ENCODE measurements around the gene PKIB.

GRCh38 chr6:122604676-122605075 is 5.5 kb upstream of the PKIB start:
- TF ChIP-seq, protein P1, sequence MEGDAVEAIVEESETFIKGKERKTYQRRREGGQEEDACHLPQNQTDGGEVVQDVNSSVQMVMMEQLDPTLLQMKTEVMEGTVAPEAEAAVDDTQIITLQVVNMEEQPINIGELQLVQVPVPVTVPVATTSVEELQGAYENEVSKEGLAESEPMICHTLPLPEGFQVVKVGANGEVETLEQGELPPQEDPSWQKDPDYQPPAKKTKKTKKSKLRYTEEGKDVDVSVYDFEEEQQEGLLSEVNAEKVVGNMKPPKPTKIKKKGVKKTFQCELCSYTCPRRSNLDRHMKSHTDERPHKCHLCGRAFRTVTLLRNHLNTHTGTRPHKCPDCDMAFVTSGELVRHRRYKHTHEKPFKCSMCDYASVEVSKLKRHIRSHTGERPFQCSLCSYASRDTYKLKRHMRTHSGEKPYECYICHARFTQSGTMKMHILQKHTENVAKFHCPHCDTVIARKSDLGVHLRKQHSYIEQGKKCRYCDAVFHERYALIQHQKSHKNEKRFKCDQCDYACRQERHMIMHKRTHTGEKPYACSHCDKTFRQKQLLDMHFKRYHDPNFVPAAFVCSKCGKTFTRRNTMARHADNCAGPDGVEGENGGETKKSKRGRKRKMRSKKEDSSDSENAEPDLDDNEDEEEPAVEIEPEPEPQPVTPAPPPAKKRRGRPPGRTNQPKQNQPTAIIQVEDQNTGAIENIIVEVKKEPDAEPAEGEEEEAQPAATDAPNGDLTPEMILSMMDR (IDR thresholded peaks at IDR 0.05): no peak
- TF ChIP-seq POLR2A (IDR thresholded peaks at IDR 0.05) (no peak), EP300 (IDR thresholded peaks at IDR 0.05) (no peak)

All from ovary (tissue), 3 donors.